GM19035 (cell line): ENCODE measurements around the gene DICER1.
"Not testable (repeated sequence)": the region's sequence is repeated elsewhere in the genome, so short reads cannot be mapped to it uniquely, and the experiment has no call there.

Experiments used
- ATAC-seq: cut with Tn5 transposase; IDR thresholded peaks from one replicate; pipeline ENCODE4 v1.9.1; 2021; ENCODE audit not compliant: unreplicated experiment

The DICER1 gene

GRCh38 chr14:95153866-95154265, 3.5 kb downstream of the DICER1 start:
- no peak for ATAC-seq

- ATAC-seq = no peak
Measured at GRCh38 chr14:95151561-95151960, 5.8 kb downstream of the DICER1 start.

GRCh38 chr14:95150910-95151309, 6.4 kb downstream of the DICER1 start:
- no peak for ATAC-seq

GRCh38 chr14:95149441-95149840, 7.9 kb downstream of the DICER1 start:
- no peak for ATAC-seq

- ATAC-seq = no peak
Measured at GRCh38 chr14:95147597-95147996, 9.7 kb downstream of the DICER1 start.

- ATAC-seq = no peak
Measured at GRCh38 chr14:95146079-95146771, 11.1 kb downstream of the DICER1 start.

- ATAC-seq = no peak
Measured at GRCh38 chr14:95144849-95145248, 12.5 kb downstream of the DICER1 start.

GRCh38 chr14:95143808-95144620, 13.3 kb downstream of the DICER1 start:
- no peak for ATAC-seq

GRCh38 chr14:95142208-95142607, 15.1 kb downstream of the DICER1 start:
- no peak for ATAC-seq

GRCh38 chr14:95141684-95142083, 15.6 kb downstream of the DICER1 start:
- no peak for ATAC-seq

- ATAC-seq = no peak
Measured at GRCh38 chr14:95140060-95140858, 17.1 kb downstream of the DICER1 start.

GRCh38 chr14:95138876-95139275, 18.5 kb downstream of the DICER1 start:
- no peak for ATAC-seq

GRCh38 chr14:95138455-95138854, 18.9 kb downstream of the DICER1 start:
- not testable (repeated sequence) for ATAC-seq

GRCh38 chr14:95137804-95138167, 19.5 kb downstream of the DICER1 start:
- ATAC-seq = no peak

- no peak for ATAC-seq
Measured at GRCh38 chr14:95137164-95137803, 20.0 kb downstream of the DICER1 start.

GRCh38 chr14:95136631-95137030, 20.7 kb downstream of the DICER1 start:
- ATAC-seq = no peak

- ATAC-seq = no peak
Measured at GRCh38 chr14:95134304-95134933, 22.9 kb downstream of the DICER1 start.

GRCh38 chr14:95133282-95133681, 24.0 kb downstream of the DICER1 start:
- ATAC-seq = no peak

- ATAC-seq = no peak
Measured at GRCh38 chr14:95132760-95133159, 24.6 kb downstream of the DICER1 start.

GRCh38 chr14:95130549-95130948, 26.8 kb downstream of the DICER1 start:
- no peak for ATAC-seq

- no peak for ATAC-seq
Measured at GRCh38 chr14:95128140-95128539, 29.2 kb downstream of the DICER1 start.
